Measurements from ENCODE around the gene KRT78. TPM values are rescaled to one million over a fixed set of nuclear protein-coding genes. Genes with fewer than 3 reads are reported as not detected.

Gene KRT78
- total RNA-seq, 1 experiment from 2014 or later = not detected

DNA sequence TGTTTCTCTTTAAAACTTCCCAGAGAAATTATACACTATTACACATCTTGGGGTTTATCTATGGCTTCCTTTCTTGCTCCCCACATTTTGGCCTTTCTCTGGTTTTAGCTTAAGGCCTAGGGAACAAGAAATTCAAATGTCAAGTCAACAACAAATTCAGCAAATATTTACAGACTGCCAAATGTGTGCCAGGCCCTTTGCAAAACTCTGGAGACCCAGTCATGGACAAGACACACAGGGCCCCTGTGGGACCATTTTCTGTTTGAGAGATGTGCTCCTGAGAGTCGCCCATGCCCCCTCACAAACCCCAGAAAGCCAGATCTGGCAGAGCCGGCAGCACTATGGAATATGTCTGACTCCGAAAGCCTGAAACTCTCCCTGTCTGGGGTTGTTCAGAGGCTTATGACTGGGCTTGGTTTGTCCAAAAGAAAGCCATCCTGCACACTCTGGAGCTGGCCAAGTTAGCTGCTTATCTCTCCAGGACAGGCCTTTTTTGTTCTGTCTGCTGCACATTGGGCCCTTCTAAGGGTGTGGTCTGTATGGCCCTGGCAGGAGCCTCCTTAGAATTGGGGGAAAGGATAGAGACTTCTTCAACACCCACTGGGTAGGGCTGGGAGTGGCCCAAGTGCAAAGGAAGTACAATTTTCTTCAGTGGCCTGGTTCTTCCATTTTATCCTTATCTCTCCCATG is 51.8 kb downstream of the KRT78 start:
- Mint-ChIP-seq H3K4me3 (no peak overlapping the region), H3K4me1 (peaks cover 26% of the 10 kb centered on the region), H3K9me3 (no peaks in the 10 kb centered on the region), H3K27ac (no peak overlapping the region), H3K36me3 (no peaks in the 10 kb centered on the region), H3K27me3 (ENCODE audit: low read depth) (no peaks in the 10 kb centered on the region; the same call in 1 of the 2 replicates)
- ChIA-PET POLR2A (no interaction called here), CTCF (interaction anchor here (2.0 kb wide), 1 partner anchor 104 kb away, joined by 4 read pairs; no protein-coding TSS in a partner anchor)
- DNase-seq (ENCODE audit: low spot score) (no peak), ATAC-seq (no peak)
- TF ChIP-seq, protein P1, sequence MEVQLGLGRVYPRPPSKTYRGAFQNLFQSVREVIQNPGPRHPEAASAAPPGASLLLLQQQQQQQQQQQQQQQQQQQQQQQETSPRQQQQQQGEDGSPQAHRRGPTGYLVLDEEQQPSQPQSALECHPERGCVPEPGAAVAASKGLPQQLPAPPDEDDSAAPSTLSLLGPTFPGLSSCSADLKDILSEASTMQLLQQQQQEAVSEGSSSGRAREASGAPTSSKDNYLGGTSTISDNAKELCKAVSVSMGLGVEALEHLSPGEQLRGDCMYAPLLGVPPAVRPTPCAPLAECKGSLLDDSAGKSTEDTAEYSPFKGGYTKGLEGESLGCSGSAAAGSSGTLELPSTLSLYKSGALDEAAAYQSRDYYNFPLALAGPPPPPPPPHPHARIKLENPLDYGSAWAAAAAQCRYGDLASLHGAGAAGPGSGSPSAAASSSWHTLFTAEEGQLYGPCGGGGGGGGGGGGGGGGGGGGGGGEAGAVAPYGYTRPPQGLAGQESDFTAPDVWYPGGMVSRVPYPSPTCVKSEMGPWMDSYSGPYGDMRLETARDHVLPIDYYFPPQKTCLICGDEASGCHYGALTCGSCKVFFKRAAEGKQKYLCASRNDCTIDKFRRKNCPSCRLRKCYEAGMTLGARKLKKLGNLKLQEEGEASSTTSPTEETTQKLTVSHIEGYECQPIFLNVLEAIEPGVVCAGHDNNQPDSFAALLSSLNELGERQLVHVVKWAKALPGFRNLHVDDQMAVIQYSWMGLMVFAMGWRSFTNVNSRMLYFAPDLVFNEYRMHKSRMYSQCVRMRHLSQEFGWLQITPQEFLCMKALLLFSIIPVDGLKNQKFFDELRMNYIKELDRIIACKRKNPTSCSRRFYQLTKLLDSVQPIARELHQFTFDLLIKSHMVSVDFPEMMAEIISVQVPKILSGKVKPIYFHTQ (CRISPR knock-in tag; IDR thresholded peaks at IDR 0.05) = no peak
- TF ChIP-seq NFYB (CRISPR knock-in tag; conservative IDR thresholded peaks at IDR 0.05; ENCODE audit: low read depth) = no peak
- TF ChIP-seq, protein P2, sequence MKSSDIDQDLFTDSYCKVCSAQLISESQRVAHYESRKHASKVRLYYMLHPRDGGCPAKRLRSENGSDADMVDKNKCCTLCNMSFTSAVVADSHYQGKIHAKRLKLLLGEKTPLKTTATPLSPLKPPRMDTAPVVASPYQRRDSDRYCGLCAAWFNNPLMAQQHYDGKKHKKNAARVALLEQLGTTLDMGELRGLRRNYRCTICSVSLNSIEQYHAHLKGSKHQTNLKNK (CRISPR knock-in tag; IDR thresholded peaks at IDR 0.05) = no peak
- no peak for TF ChIP-seq IRF2 (CRISPR knock-in tag; IDR thresholded peaks at IDR 0.05; ENCODE audit: borderline replicate concordance, low read depth)
- no peak for TF ChIP-seq OVOL2 (CRISPR knock-in tag; IDR thresholded peaks at IDR 0.05; ENCODE audit: borderline replicate concordance)
- TF ChIP-seq, protein P3, sequence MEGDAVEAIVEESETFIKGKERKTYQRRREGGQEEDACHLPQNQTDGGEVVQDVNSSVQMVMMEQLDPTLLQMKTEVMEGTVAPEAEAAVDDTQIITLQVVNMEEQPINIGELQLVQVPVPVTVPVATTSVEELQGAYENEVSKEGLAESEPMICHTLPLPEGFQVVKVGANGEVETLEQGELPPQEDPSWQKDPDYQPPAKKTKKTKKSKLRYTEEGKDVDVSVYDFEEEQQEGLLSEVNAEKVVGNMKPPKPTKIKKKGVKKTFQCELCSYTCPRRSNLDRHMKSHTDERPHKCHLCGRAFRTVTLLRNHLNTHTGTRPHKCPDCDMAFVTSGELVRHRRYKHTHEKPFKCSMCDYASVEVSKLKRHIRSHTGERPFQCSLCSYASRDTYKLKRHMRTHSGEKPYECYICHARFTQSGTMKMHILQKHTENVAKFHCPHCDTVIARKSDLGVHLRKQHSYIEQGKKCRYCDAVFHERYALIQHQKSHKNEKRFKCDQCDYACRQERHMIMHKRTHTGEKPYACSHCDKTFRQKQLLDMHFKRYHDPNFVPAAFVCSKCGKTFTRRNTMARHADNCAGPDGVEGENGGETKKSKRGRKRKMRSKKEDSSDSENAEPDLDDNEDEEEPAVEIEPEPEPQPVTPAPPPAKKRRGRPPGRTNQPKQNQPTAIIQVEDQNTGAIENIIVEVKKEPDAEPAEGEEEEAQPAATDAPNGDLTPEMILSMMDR (IDR thresholded peaks at IDR 0.05) = no peak
- TF ChIP-seq, protein P4, sequence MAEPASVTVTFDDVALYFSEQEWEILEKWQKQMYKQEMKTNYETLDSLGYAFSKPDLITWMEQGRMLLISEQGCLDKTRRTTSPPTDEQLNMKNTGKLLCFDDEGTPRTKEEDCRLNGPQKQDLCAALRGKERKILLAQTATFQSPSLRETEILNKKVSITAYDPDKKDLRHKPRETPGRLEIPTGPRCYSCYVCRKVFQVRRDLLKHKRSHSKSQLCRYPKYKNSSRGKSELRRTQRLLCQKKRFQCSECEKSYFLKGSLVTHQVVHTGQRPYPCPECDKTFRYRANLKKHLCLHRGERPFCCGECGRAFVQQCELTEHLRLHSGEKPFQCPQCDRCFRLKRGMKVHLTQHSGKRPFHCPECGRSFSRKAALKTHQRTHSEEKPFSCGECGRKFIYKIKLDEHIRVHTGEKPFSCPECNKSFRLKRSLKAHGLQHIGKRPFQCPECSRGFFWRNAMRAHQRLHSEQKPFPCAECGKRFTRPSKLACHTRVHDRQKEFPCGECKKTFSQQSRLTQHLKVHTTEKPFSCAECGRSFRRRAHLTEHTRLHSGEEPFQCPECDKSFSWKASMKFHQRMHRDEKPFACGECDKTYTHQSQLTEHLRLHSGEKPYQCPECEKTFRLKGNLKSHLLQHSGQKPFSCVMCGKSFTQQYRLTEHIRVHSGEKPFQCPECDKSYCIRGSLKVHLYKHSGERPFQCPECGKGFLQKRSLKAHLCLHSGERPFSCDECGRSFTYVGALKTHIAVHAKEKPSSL (CRISPR knock-in tag; conservative IDR thresholded peaks at IDR 0.05) = no peak
- TF ChIP-seq, protein P5, sequence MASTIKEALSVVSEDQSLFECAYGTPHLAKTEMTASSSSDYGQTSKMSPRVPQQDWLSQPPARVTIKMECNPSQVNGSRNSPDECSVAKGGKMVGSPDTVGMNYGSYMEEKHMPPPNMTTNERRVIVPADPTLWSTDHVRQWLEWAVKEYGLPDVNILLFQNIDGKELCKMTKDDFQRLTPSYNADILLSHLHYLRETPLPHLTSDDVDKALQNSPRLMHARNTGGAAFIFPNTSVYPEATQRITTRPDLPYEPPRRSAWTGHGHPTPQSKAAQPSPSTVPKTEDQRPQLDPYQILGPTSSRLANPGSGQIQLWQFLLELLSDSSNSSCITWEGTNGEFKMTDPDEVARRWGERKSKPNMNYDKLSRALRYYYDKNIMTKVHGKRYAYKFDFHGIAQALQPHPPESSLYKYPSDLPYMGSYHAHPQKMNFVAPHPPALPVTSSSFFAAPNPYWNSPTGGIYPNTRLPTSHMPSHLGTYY (CRISPR knock-in tag; IDR thresholded peaks at IDR 0.05) = no peak
- no peak for TF ChIP-seq NFE2L1 (CRISPR knock-in tag; IDR thresholded peaks at IDR 0.05)
- TF ChIP-seq CREB1 (CRISPR knock-in tag; IDR thresholded peaks at IDR 0.05) = no peak
- TF ChIP-seq RORB (CRISPR knock-in tag; IDR thresholded peaks at IDR 0.05) = no peak
- TF ChIP-seq GABPB1 (CRISPR knock-in tag; IDR thresholded peaks at IDR 0.05) = no peak
- TF ChIP-seq, protein P6, sequence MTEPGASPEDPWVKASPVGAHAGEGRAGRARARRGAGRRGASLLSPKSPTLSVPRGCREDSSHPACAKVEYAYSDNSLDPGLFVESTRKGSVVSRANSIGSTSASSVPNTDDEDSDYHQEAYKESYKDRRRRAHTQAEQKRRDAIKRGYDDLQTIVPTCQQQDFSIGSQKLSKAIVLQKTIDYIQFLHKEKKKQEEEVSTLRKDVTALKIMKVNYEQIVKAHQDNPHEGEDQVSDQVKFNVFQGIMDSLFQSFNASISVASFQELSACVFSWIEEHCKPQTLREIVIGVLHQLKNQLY (CRISPR knock-in tag; IDR thresholded peaks at IDR 0.05) = no peak

DNA sequence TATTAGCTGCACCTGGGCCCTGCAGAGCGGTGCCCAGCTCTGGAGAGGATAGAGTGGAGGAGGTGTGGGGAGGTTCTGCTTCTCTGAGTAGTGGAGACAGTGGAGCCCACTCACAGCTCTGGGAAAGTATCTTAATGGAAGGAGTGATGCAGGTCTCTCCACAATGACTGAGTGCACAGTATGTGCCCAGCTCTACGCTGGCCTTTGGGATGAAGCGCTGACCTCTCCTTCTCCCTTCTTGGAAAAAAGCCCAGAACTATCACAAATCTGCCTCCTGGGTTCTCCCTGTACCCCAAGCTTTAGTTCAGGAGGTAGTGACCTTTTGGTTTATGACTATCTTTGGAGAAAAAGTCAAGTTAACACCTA is 52.4 kb downstream of the KRT78 start:
- DNase-seq (ENCODE audit: low spot score) (no peak), ATAC-seq (no peak)
- peaks cover 24% of the 10 kb centered on the region for H3K4me1 Mint-ChIP-seq
- no peak overlapping the region for H3K4me3 Mint-ChIP-seq
- H3K27me3 Mint-ChIP-seq (ENCODE audit: low read depth) = no peaks in the 10 kb centered on the region; the same call in 1 of the 2 replicates
- CTCF ChIA-PET = interaction anchor here (2.0 kb wide), 1 partner anchor 104 kb away, joined by 4 read pairs; no protein-coding TSS in a partner anchor
- POLR2A ChIA-PET = no interaction called here
- no peak overlapping the region for H3K27ac Mint-ChIP-seq
- 0 out of 2 replicates have a peak, but pooled peaks cover 3% of the 10 kb centered on the region for H3K9me3 Mint-ChIP-seq
- H3K36me3 Mint-ChIP-seq = no peaks in the 10 kb centered on the region
- no peak for TF ChIP-seq EMX1 (CRISPR knock-in tag; IDR thresholded peaks at IDR 0.05)
- TF ChIP-seq, protein P7, sequence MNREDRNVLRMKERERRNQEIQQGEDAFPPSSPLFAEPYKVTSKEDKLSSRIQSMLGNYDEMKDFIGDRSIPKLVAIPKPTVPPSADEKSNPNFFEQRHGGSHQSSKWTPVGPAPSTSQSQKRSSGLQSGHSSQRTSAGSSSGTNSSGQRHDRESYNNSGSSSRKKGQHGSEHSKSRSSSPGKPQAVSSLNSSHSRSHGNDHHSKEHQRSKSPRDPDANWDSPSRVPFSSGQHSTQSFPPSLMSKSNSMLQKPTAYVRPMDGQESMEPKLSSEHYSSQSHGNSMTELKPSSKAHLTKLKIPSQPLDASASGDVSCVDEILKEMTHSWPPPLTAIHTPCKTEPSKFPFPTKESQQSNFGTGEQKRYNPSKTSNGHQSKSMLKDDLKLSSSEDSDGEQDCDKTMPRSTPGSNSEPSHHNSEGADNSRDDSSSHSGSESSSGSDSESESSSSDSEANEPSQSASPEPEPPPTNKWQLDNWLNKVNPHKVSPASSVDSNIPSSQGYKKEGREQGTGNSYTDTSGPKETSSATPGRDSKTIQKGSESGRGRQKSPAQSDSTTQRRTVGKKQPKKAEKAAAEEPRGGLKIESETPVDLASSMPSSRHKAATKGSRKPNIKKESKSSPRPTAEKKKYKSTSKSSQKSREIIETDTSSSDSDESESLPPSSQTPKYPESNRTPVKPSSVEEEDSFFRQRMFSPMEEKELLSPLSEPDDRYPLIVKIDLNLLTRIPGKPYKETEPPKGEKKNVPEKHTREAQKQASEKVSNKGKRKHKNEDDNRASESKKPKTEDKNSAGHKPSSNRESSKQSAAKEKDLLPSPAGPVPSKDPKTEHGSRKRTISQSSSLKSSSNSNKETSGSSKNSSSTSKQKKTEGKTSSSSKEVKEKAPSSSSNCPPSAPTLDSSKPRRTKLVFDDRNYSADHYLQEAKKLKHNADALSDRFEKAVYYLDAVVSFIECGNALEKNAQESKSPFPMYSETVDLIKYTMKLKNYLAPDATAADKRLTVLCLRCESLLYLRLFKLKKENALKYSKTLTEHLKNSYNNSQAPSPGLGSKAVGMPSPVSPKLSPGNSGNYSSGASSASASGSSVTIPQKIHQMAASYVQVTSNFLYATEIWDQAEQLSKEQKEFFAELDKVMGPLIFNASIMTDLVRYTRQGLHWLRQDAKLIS (CRISPR knock-in tag; IDR thresholded peaks at IDR 0.05; ENCODE audit: borderline replicate concordance) = no peak

All from WTC11 (cell line).